Stomach (tissue), 4 donors: ENCODE data around the gene HLCS.

Experiments used
- CTCF ChIP-seq, 7 experiments: fragments of 450-650 bp in 4 of 7; fragments of 200-600 bp in 3 of 7; sonication (generic) in 3 of 7; IDR thresholded peaks; one replicate each; pipeline ENCODE4 v1.5.1; 2016 to 2019; ENCODE audit warnings: antibody characterized with exemption in 7 of 7, control low read depth in 2 of 7, mild to moderate bottlenecking in 1 of 7
- EP300 ChIP-seq: sonication (generic); formaldehyde crosslinking; IDR thresholded peaks from one replicate; pipeline ENCODE4 v1.6.1; 2017; ENCODE audit warnings: antibody characterized with exemption
- POLR2A ChIP-seq, 4 donors: fragments of 450-650 bp; IDR thresholded peaks; one replicate each; pipeline ENCODE4 v1.6.1; 2016; ENCODE audit warnings: antibody characterized with exemption in 4 of 4, control low read depth in 2 of 4, mild to moderate bottlenecking in 1 of 4, moderate library complexity in 1 of 4
- POLR2AphosphoS5 ChIP-seq, 3 donors: sonication (generic); formaldehyde crosslinking; IDR thresholded peaks; one replicate each; pipeline ENCODE4 v1.6.1; 2016; ENCODE audit warnings: antibody characterized with exemption in 3 of 3

- TF ChIP-seq CTCF (IDR thresholded peaks at IDR 0.05) (no peak), POLR2AphosphoS5 (IDR thresholded peaks at IDR 0.05) (no peak), EP300 (no peak), POLR2A (IDR thresholded peaks at IDR 0.05) (no peak)
Measured at GRCh38 chr21:36799869-36800268, 166.6 kb downstream of the HLCS start.
